Hypothalamus (tissue), 51 donors: ENCODE data around the gene TAF9.
"Not testable (repeated sequence)": the region's sequence is repeated elsewhere in the genome, so short reads cannot be mapped to it uniquely, and the experiment has no call there.

Experiments used
- DNase-seq, 51 donors: peaks; one replicate each; lab custom pipeline; 2025; lab: John Stamatoyannopoulos, UW

Gene TAF9

DNA sequence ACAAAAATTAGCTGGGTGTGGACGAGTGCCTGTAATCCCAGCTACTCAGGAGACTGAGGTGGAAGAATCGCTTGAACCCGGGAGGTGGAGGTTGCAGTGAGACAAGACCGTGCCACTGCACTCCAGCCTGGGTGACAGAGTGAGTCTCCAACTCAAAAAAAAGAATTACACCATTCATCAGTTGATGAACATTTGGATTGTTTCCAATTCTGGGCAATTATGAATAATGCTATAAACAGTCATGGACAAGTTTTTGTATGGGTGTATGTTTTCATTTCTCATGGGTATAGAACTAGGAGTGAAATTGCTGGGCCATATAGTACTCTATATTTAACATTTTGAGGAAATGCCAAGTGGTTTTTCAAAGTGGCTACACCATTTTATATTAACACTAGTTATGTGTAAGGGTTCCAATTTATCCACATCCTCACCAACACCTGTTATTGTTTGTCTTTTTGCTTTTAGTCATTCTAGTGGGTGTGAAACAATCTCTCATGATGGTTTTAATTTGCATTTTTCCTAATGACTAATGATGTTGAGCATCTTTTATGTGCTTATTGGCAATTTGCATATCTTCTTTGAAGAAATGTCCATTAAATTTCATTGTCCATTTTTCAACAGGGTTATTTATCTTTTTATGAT, 27.7 kb downstream of the TAF9 start:
- DNase-seq = no peak

GRCh38 chr5:69335341-69335935, 33.9 kb downstream of the TAF9 start:
- no peak for DNase-seq

- peak in 50 of 51 donors; percentile 2 to 83 (median 62) for DNase-seq
Observed at GRCh38 chr5:69334793-69335268, 34.5 kb downstream of the TAF9 start.

DNA sequence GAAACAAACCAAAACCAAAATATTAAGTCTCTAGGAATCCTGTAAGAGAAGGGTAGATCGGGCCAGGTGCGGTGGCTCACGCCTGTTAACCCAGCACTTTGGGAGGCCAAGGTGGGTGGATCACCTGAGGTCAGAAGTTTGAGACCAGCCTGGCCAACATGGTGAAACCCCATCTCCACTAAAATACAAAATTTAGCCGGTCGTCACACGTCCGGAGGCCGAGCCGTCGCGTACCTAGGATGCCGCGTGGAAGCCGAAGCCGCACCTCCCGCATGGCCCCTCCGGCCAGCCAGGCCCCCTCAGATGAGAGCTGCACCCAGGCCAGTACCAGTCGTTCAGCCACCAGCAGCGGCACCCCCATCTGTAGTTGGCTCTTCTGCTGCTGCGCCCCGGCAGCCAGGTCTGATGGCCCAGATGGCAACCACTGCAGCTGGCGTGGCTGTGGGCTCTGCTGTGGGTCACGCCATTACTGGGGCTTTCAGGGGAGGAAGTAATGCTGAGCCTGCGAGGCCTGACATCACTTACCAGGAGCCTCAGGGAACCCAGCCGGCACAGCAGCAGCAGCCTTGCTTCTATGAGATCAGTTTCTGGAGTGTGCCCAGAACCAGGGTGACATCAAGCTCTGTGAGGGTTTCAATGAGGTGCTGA, 35.5 kb downstream of the TAF9 start:
- not testable (repeated sequence) for DNase-seq

DNA sequence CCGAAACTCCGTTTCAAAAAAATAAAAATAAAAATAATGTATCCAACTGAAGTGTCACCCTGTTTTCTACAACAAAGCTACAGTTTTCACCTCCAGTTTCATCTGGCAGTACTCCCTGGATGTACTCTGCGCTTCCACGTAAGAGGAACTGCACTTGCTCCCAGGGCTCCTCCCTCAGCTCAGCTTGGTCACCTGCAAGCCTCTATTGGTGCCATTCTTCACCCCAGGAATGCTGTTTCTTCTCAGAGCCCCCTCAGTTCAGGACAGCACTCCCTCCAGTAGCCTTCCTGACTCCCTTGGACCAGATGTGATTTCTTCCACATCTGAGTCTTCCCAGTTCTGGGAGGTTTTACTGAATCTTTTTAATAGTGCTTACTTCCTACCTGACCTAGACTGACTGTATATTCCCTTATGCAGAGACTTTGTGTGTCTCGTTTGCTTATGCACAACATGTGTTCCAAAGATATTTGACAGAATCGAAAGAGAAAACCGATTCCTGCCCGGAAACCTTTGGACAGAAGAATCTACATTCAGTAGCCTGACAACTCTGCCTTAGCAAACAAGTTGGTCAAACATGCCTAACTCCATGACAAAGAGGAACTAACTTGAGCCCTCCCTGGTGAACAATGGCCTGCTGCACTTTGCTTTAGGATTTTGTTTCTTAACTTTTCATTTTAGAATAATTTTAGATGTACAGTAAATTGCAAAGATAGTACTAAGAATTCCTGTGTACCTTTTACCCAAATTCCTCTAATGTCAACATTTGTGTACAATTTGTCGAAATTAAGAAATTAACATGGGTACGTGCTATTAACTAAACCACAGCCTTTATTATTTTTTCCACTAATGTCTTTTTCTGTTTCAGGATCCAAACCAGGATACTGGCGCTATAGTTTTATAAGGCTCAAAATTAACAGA, 37.5 kb downstream of the TAF9 start:
- DNase-seq = no peak

- DNase-seq = no peak
Observed at GRCh38 chr5:69329905-69330489, 39.3 kb downstream of the TAF9 start.

DNA sequence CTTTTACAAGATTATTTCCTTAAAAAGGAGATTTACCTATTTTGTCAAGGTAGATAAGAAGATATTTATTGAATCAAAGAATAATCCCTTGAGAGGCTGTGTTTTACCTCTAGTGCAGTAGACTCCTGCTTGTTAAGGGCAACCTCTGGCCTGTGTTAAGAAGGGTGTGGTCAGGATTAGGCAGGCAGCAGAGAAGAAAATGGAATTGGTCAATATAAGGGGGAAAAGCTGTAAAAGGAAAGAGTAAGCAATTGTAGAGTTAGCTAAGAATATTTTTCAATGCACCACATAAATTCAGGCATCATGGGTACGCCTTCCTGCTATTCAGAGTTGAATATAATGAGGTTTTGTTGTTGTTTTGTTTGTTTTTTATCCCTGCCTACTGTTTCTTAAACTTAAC, 43.0 kb downstream of the TAF9 start:
- DNase-seq = no peak

DNA sequence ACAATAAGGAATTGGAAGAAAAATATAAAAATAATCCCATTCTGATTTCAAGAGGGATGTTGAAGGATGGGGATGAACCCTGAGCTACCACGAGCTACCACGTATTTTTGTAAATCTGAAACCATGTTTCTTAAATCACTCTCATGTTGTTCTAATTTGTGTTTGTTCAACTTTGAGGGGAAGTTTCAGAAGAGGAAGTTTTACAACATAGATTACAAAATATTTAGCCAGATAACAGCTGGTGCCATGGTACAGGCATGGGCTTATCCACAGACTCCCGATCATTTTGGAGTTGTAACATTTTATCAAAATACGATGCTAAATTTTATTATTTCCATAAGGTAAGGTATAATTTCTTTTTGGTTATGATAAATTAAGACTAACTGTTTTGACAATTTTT, 51.9 kb downstream of the TAF9 start:
- DNase-seq = no peak

- no peak for DNase-seq
Observed at GRCh38 chr5:69315972-69316371, 53.3 kb downstream of the TAF9 start.
